Measurements from ENCODE around the gene TMCO6. TPM values are rescaled to one million over a fixed set of nuclear protein-coding genes. Genes with fewer than 3 reads are reported as not detected.
"Not testable (repeated sequence)": the region's sequence is repeated elsewhere in the genome, so short reads cannot be mapped to it uniquely, and the experiment has no call there.

The TMCO6 gene
- total and polyA plus RNA-seq, 8 donors: 7.6 to 23.1 (median 18.9) TPM

DNA sequence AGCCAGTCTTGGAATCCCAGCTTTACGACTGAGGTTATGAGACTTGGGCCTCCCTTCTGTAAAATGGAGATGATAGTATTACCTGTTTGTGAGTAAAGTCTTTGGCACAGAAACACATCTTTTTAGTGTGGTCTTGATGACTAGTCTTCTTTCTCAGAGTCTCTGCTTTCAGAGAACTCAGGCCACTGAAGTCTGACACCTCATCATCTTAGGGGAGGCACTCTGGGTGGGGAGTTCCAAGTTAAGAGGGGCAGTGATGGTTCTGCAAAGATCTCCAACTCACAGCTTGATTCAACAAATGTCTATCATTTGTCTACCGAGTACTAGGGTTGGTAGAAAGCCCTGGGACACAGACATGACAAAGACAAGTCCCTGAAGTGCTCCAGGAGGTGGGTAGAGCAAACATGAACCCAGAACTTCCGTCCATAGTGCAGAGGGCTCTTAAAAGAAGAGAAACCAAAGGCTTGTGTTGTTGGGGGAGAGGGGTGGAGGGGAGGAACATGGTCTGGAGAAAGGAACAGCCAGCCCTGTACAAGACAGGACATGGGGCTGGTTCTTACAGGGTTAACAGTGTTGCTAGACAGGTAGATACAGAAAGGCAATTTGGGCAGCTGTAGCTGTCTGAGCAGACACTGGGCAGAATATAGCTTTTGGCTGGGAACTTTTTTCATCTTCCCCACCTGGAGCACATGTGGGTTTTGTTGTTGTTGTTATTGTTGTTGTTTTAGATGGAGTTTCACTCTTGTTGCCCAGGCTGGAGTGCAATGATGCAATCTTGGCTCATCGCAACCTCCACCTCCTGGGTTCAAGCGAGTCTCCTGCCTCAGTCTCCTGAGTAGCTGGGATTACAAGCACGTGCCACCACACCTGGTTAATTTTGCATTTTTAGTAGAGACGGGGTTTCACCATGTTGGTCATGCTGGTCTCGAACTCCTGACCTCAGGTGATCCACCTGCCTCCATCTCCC, 3.7 kb upstream of the TMCO6 start:
- Histone ChIP-seq H3K4me3 (no peak overlapping the region), H3K27me3 (no peaks in the 10 kb centered on the region), H3K4me1 (peaks cover 12 to 59% of the 10 kb centered on the region in 2 donors), H3K27ac (peak overlapping the region in 1 of 2 donors; percentile 94), H3K9me3 (no peaks in the 10 kb centered on the region), H3K36me3 (no peaks in the 10 kb centered on the region)
- intact Hi-C loops (cut with DNase I): loop anchor here in 1 of 2 donors (10.0 kb wide), 1 partner anchor 61 kb away; no protein-coding TSS in a partner anchor
- peak in 1 of 2 donors; percentile 26 for TF ChIP-seq CTCF (IDR thresholded peaks at IDR 0.05)
- DNase-seq (no peak), ATAC-seq (no peak)

- intact Hi-C loops (cut with DNase I): loop anchor here in 1 of 2 donors (10.0 kb wide), 1 partner anchor 63 kb away; no protein-coding TSS in a partner anchor
- ATAC-seq (no peak), DNase-seq (no peak)
- H3K27ac ChIP-seq: no peak overlapping the region
- peaks cover 8 to 57% of the 10 kb centered on the region in 2 donors for H3K4me1 ChIP-seq
- H3K9me3 ChIP-seq: no peaks in the 10 kb centered on the region
- H3K27me3 ChIP-seq: no peaks in the 10 kb centered on the region
- peaks cover 0 to 7% of the 10 kb centered on the region in 2 donors for H3K36me3 ChIP-seq
- TF ChIP-seq CTCF (IDR thresholded peaks at IDR 0.05): no peak
- no peak overlapping the region for H3K4me3 ChIP-seq
These were observed 1.7 kb upstream of the TMCO6 start for GRCh38 chr5:140637371-140638100.

DNA sequence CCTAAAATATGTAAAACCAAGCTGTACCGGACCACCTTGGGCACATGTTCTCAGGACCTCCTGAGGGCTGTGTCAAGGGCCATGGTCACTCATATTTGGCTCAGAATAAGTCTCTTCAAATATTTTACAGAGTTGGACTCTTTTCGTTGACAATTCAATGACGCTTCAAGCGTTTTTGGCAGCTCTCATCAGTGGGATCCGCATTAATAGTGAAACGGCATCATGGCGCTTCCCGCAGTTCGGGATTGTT, 428 bp upstream of the TMCO6 start:
- ATAC-seq, H3K9me3 ChIP-seq, H3K27me3 ChIP-seq, DNase-seq: not testable (repeated sequence)
- Histone ChIP-seq H3K36me3 (peaks cover 0 to 20% of the 10 kb centered on the region in 2 donors), H3K4me3 (peak overlapping the region; percentile 74 to 86), H3K27ac (peak overlapping the region; percentile 83 to 92), H3K4me1 (peaks cover 8 to 47% of the 10 kb centered on the region in 2 donors)
- intact Hi-C loops (cut with DNase I): loop anchor here in 1 of 2 donors (10.0 kb wide), 1 partner anchor 64 kb away; no protein-coding TSS in a partner anchor

DNA sequence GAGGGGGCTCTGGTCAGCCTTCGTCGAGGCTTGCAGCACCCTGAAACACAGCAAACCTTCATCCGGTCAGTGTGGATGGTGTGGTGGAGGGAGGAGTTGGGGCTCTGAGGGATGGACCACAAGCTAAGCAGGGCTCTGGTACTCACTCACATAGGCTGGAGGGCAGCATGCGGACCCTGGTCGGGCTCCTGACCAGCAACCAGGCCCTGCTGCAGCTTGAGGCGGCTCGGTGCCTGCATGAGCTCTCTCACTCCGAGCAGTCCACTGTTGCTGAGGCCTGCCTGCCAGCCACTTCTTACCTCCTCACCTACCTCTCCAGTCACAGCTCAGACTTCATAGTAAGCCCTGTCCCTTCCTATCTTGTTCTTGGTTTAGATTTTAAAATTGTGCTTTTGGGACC, 2.5 kb downstream of the TMCO6 start:
- no peaks in the 10 kb centered on the region for H3K9me3 ChIP-seq
- intact Hi-C loops (cut with DNase I): loop anchor here in 1 of 2 donors (10.0 kb wide), 1 partner anchor 267 kb away; no protein-coding TSS in a partner anchor
- TF ChIP-seq CTCF (IDR thresholded peaks at IDR 0.05): no peak
- DNase-seq (no peak), ATAC-seq (no peak)
- no peak overlapping the region for H3K4me3 ChIP-seq
- peaks cover 8 to 47% of the 10 kb centered on the region in 2 donors for H3K4me1 ChIP-seq
- peaks cover 0 to 39% of the 10 kb centered on the region in 2 donors for H3K36me3 ChIP-seq
- H3K27me3 ChIP-seq: no peaks in the 10 kb centered on the region
- H3K27ac ChIP-seq: no peak overlapping the region

DNA sequence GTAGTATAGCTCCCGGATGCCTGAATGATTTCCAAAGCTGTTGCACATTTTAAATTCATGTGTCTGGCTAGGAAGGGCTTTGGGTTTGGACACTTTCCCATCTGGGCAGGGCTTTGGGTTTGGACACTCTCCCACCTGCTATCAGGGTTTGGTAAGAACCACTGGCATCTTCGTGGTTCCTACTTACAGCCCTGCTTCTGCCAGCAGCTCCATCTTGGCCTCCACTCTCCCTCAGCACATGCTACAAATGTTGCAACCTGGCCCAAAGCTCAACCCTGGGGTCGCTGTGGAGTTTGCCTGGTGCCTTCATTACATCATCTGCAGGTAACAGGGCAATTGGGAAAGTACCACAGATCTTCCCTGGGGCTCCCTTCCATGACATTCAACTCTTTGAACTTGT, 3.5 kb downstream of the TMCO6 start:
- no peak for DNase-seq
- no peak for ATAC-seq
- intact Hi-C loops (cut with DNase I): loop anchor here in 1 of 2 donors (10.0 kb wide), 1 partner anchor 268 kb away; no protein-coding TSS in a partner anchor

More for the DNA sequence above, 3.5 kb downstream of the TMCO6 start:
- Histone ChIP-seq H3K9me3 (no peaks in the 10 kb centered on the region), H3K4me1 (peaks cover 8 to 46% of the 10 kb centered on the region in 2 donors), H3K27me3 (no peaks in the 10 kb centered on the region), H3K4me3 (no peak overlapping the region), H3K36me3 (peaks cover 0 to 39% of the 10 kb centered on the region in 2 donors), H3K27ac (no peak overlapping the region)
- no peak for TF ChIP-seq CTCF (IDR thresholded peaks at IDR 0.05)

Measured in left lung (tissue), 10 donors.